Endothelial cell of umbilical vein (primary cell): ENCODE data around the gene MBOAT2. TPM values are rescaled to one million over a fixed set of nuclear protein-coding genes. Genes with fewer than 3 reads are reported as not detected.

Experiments used
- BruUV-seq: library from RNA; stranded (reverse); fragments of 400-500 nt; replicated peaks from 2 replicates; lab custom pipeline; 2021; lab: Mats Ljungman, UMichigan
- CTCF ChIA-PET: fragments of 300-600, 350-600 bp; sonication (Branson Sonifier 250); formaldehyde crosslinking; loops from one replicate; lab custom pipeline; 2021; ENCODE audit warnings: antibody characterized with exemption, inconsistent platforms; lab: Charles Lee
- POLR2A ChIA-PET: fragments of 300-600, 350-600 bp; sonication (Branson Sonifier 250); formaldehyde crosslinking; loops from one replicate; lab custom pipeline; 2021; ENCODE audit warnings: antibody characterized with exemption, inconsistent platforms; lab: Charles Lee
- DNase-seq: peaks from one replicate; pipeline ENCODE4 v3.0.0-alpha.2; 2011; ENCODE audit warnings: low read depth, low spot score
- FAIRE-seq: peaks from 2 replicates; lab custom pipeline; 2011; peaks lifted over from hg19 to GRCh38; lab: Jason Lieb, UNC
- H2AFZ ChIP-seq: 2 replicates; pipeline ENCODE4 v1.6.0; 2012; ENCODE audit warnings: low read depth, low read length, control low read depth, inconsistent platforms
- H3K27ac ChIP-seq: 2 replicates; pipeline ENCODE4 v1.5.1; 2011; ENCODE audit warnings: low read depth, mild to moderate bottlenecking, control low read depth, low read length, moderate library complexity; ENCODE audit not compliant: insufficient read depth
- H3K27me3 ChIP-seq, 2 experiments: 2 replicates each; pipeline versions ENCODE4 v1.6.0 to v1.6.1; 2011; ENCODE audit warnings: low read length in 2 of 2, mixed read lengths in 1 of 2; ENCODE audit not compliant: control insufficient read depth in 2 of 2, insufficient read depth in 2 of 2
- H3K36me3 ChIP-seq, 2 experiments: 2 replicates in 1 of 2; 3 replicates in 1 of 2; pipeline ENCODE4 v1.5.1; 2011; ENCODE audit warnings: low read length in 2 of 2, mild to moderate bottlenecking in 1 of 2, moderate library complexity in 1 of 2; ENCODE audit not compliant: control insufficient read depth in 2 of 2, insufficient read depth in 2 of 2; ENCODE audit errors: extremely low read depth in 1 of 2
- H3K4me1 ChIP-seq: 3 replicates; pipeline ENCODE4 v1.5.1; 2011; ENCODE audit warnings: mild to moderate bottlenecking, low read length; ENCODE audit not compliant: control insufficient read depth, insufficient read depth; ENCODE audit errors: extremely low read depth
- H3K4me2 ChIP-seq: 2 replicates; pipeline ENCODE4 v1.6.1; 2011; ENCODE audit warnings: low read length, control low read depth, mixed read lengths; ENCODE audit not compliant: insufficient read depth
- H3K4me3 ChIP-seq, 3 experiments: fragments of 200-600 bp in 1 of 3; sonication (generic), shearing (Covaris generic) in 1 of 3; replicated peaks in 1 of 3; 2 replicates each; pipeline ENCODE4 v1.5.1; 2011 to 2016; ENCODE audit warnings: control low read depth in 3 of 3, low read length in 3 of 3, mild to moderate bottlenecking in 2 of 3, inconsistent platforms in 1 of 3, low read depth in 1 of 3, moderate library complexity in 1 of 3; ENCODE audit not compliant: insufficient read depth in 1 of 3
- H3K79me2 ChIP-seq: 2 replicates; pipeline ENCODE4 v1.6.0; 2012; ENCODE audit warnings: low read length, inconsistent platforms; ENCODE audit not compliant: control insufficient read depth, insufficient read depth
- H3K9ac ChIP-seq: replicated peaks from 2 replicates; pipeline ENCODE3; 2011; ENCODE audit warnings: low read length, control low read depth; ENCODE audit not compliant: insufficient read depth; ENCODE audit errors: extremely low read depth
- H3K9me1 ChIP-seq: replicated peaks from 3 replicates; pipeline ENCODE4 v1.6.0; 2011; ENCODE audit warnings: mild to moderate bottlenecking, low read length; ENCODE audit not compliant: control insufficient read depth, insufficient read depth; ENCODE audit errors: extremely low read depth
- H3K9me3 ChIP-seq: replicated peaks from 2 replicates; pipeline ENCODE4 v1.5.1; 2012; ENCODE audit warnings: low read length, inconsistent platforms; ENCODE audit not compliant: control insufficient read depth, insufficient read depth
- H4K20me1 ChIP-seq: replicated peaks from 2 replicates; pipeline ENCODE3; 2011; ENCODE audit warnings: mild to moderate bottlenecking, low read length; ENCODE audit not compliant: control insufficient read depth, insufficient read depth; ENCODE audit errors: extremely low read depth
- EZH2 ChIP-seq: IDR thresholded peaks from 2 replicates; pipeline ENCODE4 v1.6.1; 2012; ENCODE audit warnings: borderline replicate concordance, low read depth, mild to moderate bottlenecking, moderate library complexity, low read length, inconsistent platforms; ENCODE audit not compliant: severe bottlenecking
- FOS ChIP-seq: IDR thresholded peaks from 2 replicates; pipeline ENCODE4 v1.6.1; 2011; ENCODE audit warnings: mild to moderate bottlenecking, low read length, moderate library complexity, borderline replicate concordance; ENCODE audit not compliant: insufficient read depth
- GATA2 ChIP-seq: IDR thresholded peaks from 2 replicates; pipeline ENCODE4 v1.7.0; 2011; ENCODE audit warnings: low read depth, mild to moderate bottlenecking, moderate library complexity, mixed read lengths, low read length; ENCODE audit not compliant: insufficient read length, insufficient read depth
- JUN ChIP-seq: IDR thresholded peaks from 2 replicates; pipeline ENCODE4 v1.6.1; 2011; ENCODE audit warnings: borderline replicate concordance, low read depth; ENCODE audit not compliant: insufficient read length, insufficient read depth
- MYC ChIP-seq: IDR thresholded peaks from one replicate; pipeline ENCODE4 v1.6.1; 2011; ENCODE audit warnings: mild to moderate bottlenecking, low read depth, low read length
- POLR2A ChIP-seq: IDR thresholded peaks from 2 replicates; pipeline ENCODE4 v1.6.1; 2012; ENCODE audit warnings: low read depth, mild to moderate bottlenecking, control low read depth, low read length
- POLR2AphosphoS5 ChIP-seq: IDR thresholded peaks from 2 replicates; pipeline ENCODE4 v1.6.1; 2012; ENCODE audit warnings: low read depth, mild to moderate bottlenecking, control low read depth, low read length, moderate library complexity; ENCODE audit not compliant: insufficient read depth
- dilution Hi-C: fragments of 300-500 bp; cut with MboI; formaldehyde crosslinking; loops from one replicate; pipeline ENCODE4 v1.15.0; 2019; ENCODE audit warnings: low sequenced_read_pairs; ENCODE audit not compliant: extremely low pct_ligation_motif_present
- intact Hi-C: fragments of 100-400 bp; cut with micrococcal nuclease; formaldehyde crosslinking; loops from one replicate; pipeline ENCODE4 v1.10.0; 2022
- polyA plus RNA-seq, 4 experiments: library from polyadenylated mRNA; depleted of rRNA in 3 of 4; stranded (reverse) in 3 of 4; unstranded in 1 of 4; fragments of >200 nt; gene quantifications; 2 replicates each; pipeline versions ENCODE4 v1.2.1 to v1.2.3, GENCODE V29; 2011 to 2012; ENCODE audit warnings: missing spikeins in 1 of 4
- total RNA-seq: library from RNA; stranded (reverse); gene quantifications from 2 replicates; pipeline ENCODE4 v1.2.3, GENCODE V29; 2021
- TF ChIP-seq, protein P1 (sequence below): IDR thresholded peaks from 2 replicates; pipeline ENCODE4 v1.6.1; 2011; ENCODE audit not compliant: insufficient read depth, insufficient read length
- TF ChIP-seq, protein P2 (sequence below), 2 donors: IDR thresholded peaks; 1 replicate in 1 of 2; 2 replicates in 1 of 2; pipeline ENCODE4 v1.5.1; 2011; ENCODE audit warnings: low read length in 2 of 2, mild to moderate bottlenecking in 2 of 2, moderate library complexity in 2 of 2, control low read depth in 1 of 2, inconsistent platforms in 1 of 2, low read depth in 1 of 2; ENCODE audit not compliant: insufficient read depth in 1 of 2; ENCODE audit errors: extremely low read depth in 1 of 2

Gene MBOAT2
- total and polyA plus RNA-seq, 2 donors (not counting 3 experiments of a cell fraction or from before 2014, with no cell fraction given): 10.9 to 22.1 TPM

DNA sequence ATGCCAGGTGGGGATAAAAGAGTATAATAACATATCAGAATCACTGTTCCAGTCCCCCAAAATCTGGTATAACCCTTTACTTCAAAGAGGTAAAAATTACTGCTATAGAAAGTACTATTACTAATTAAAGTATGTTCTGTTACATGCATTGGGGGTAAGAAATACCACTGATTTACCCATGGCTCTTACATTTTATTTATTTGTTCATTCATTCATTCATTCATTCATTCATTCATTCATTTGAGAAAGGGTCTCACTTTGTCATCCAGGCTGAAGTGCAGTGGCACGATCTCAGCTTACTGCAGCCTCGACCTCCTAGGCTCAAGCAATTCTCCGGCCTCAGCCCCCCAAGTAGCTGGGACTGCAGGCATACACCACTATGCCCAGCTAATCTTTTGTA, 74.4 kb downstream of the MBOAT2 start:
- Histone ChIP-seq H3K9me3 (no peaks in the 10 kb centered on the region), H3K4me3 (no peak overlapping the region), H2AFZ (no peak overlapping the region), H3K79me2 (no peaks in the 10 kb centered on the region), H3K27me3 (no peaks in the 10 kb centered on the region), H3K36me3 (no peaks in the 10 kb centered on the region), H3K9me1 (peaks cover 3% of the 10 kb centered on the region), H4K20me1 (no peaks in the 10 kb centered on the region), H3K4me1 (no peaks in the 10 kb centered on the region), H3K27ac (no peak overlapping the region), H3K9ac (no peak overlapping the region), H3K4me2 (no peak overlapping the region)
- dilution Hi-C loops (no loop called here), intact Hi-C loops (no loop called here)
- CTCF ChIA-PET: no interaction called here
- POLR2A ChIA-PET: no interaction called here
- TF ChIP-seq GATA2 (no peak), FOS (no peak), MYC (no peak), POLR2AphosphoS5 (no peak), JUN (no peak), EZH2 (no peak), POLR2A (no peak)
- TF ChIP-seq, protein P1, sequence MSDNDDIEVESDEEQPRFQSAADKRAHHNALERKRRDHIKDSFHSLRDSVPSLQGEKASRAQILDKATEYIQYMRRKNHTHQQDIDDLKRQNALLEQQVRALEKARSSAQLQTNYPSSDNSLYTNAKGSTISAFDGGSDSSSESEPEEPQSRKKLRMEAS: no peak
- TF ChIP-seq, protein P2, sequence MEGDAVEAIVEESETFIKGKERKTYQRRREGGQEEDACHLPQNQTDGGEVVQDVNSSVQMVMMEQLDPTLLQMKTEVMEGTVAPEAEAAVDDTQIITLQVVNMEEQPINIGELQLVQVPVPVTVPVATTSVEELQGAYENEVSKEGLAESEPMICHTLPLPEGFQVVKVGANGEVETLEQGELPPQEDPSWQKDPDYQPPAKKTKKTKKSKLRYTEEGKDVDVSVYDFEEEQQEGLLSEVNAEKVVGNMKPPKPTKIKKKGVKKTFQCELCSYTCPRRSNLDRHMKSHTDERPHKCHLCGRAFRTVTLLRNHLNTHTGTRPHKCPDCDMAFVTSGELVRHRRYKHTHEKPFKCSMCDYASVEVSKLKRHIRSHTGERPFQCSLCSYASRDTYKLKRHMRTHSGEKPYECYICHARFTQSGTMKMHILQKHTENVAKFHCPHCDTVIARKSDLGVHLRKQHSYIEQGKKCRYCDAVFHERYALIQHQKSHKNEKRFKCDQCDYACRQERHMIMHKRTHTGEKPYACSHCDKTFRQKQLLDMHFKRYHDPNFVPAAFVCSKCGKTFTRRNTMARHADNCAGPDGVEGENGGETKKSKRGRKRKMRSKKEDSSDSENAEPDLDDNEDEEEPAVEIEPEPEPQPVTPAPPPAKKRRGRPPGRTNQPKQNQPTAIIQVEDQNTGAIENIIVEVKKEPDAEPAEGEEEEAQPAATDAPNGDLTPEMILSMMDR (IDR thresholded peaks at IDR 0.05; ENCODE audit: extremely low read depth in 1 of 2, insufficient read depth in 1 of 2, low read depth in 1 of 2, low read length in 2 of 2): no peak
- DNase-seq (no peak), FAIRE-seq (peak; percentile 24)
- no TSS peak for BruUV-seq
